Peyer's patch (tissue), 4 donors: Measurements from ENCODE around the gene CDH23.

Experiments used
- POLR2A ChIP-seq, 2 donors: fragments of 450-650 bp; IDR thresholded peaks; one replicate each; pipeline ENCODE4 v1.5.1; 2017; ENCODE audit warnings: antibody characterized with exemption in 2 of 2, mild to moderate bottlenecking in 2 of 2, moderate library complexity in 2 of 2
- TF ChIP-seq, protein P1 (sequence below), 6 experiments: fragments of 450-650 bp in 4 of 6; fragments of 200-600 bp in 2 of 6; sonication (generic) in 1 of 6; IDR thresholded peaks; one replicate each; pipeline ENCODE4 v1.5.1; 2017 to 2019; ENCODE audit warnings: antibody characterized with exemption in 6 of 6, mild to moderate bottlenecking in 3 of 6, moderate library complexity in 1 of 6

DNA sequence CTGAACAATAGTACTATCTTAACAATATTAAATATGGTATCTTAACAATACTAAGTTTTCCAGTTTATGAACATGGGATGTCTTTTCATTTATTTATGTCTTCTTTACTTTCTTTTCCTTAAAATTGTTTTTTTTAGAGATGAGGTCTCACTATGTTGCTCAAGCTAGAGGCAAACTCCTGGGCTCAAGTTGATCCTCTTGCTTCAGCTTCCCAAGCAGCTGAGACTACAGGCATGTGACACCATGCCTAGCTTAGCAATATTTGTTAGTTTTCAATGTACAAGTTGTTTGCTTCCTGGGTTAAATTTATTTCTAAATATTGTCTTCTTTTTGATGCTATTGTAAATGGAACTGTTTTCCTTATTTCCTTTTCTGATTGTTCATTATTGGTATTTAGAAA lies 16.9 kb downstream of the CDH23 start:
- TF ChIP-seq, protein P1, sequence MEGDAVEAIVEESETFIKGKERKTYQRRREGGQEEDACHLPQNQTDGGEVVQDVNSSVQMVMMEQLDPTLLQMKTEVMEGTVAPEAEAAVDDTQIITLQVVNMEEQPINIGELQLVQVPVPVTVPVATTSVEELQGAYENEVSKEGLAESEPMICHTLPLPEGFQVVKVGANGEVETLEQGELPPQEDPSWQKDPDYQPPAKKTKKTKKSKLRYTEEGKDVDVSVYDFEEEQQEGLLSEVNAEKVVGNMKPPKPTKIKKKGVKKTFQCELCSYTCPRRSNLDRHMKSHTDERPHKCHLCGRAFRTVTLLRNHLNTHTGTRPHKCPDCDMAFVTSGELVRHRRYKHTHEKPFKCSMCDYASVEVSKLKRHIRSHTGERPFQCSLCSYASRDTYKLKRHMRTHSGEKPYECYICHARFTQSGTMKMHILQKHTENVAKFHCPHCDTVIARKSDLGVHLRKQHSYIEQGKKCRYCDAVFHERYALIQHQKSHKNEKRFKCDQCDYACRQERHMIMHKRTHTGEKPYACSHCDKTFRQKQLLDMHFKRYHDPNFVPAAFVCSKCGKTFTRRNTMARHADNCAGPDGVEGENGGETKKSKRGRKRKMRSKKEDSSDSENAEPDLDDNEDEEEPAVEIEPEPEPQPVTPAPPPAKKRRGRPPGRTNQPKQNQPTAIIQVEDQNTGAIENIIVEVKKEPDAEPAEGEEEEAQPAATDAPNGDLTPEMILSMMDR (IDR thresholded peaks at IDR 0.05): no peak
- TF ChIP-seq POLR2A (IDR thresholded peaks at IDR 0.05): no peak
